Embryonic facial prominence (tissue), 1 donor: ENCODE data around the gene IRAK3.
"Not testable (repeated sequence)": the region's sequence is repeated elsewhere in the genome, so short reads cannot be mapped to it uniquely, and the experiment has no call there.

Experiments
- DNase-seq: peaks from one replicate; pipeline ENCODE4 v3.0.0-alpha.2; 2016; ENCODE audit errors: extremely low spot score

IRAK3 gene

DNA sequence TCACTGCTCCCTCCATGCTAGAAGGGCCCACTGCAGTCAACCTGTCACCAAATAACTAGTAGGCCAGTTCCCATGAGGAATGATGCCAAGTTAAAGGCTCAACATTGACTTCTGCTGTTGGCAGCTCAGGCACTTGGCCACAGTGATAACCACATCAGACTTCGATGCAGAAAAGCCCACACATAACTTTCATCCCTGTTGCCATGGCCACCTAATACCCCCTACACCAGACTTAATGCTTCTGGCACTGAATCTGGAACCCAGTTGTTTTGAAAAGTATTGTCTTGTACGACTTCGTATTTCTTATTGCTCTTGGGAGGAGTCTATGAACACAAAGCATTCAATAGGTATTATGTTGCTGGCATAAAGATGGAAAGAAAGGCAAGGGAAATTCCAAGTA is 69.0 kb downstream of the IRAK3 start:
- no peak for DNase-seq

DNA sequence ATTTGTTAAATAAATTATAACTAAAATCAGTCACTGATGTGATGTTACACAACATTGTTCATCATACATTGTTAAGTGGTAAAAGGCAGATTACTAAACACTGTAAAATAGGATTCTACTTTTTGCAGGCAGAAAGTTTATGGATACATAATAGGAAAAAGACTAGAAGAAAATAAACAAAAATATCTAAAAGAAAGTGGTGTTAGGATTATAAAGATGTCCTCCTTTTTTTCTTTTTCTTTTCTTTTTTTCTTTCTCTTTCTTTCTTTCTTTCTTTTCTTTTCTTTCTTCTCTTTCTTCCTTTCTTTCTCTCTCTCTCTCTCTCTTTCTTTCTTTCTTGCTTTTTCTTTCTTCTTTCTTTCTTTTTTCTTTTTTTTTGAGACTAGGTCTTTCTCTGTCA is 73.7 kb downstream of the IRAK3 start:
- no peak for DNase-seq

DNA sequence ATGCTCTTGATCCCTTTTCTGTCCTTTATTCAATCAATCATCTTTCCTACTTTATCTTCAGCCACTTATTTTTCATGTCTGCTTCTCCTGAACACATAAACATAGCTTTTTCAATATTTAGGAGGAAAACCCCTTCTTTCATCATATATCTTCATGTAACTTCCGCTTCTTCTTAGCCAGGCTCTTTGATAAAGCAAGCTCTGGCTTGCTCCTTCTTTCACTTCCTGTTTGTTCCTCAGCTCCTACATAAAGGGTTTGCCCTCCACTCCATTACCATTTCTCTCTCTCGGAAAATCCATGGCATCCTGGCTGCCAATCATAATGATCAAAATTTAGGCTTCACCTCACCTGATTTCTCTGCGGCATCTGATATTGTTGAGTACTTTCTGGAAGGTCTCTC is 79.5 kb downstream of the IRAK3 start:
- no peak for DNase-seq

DNA sequence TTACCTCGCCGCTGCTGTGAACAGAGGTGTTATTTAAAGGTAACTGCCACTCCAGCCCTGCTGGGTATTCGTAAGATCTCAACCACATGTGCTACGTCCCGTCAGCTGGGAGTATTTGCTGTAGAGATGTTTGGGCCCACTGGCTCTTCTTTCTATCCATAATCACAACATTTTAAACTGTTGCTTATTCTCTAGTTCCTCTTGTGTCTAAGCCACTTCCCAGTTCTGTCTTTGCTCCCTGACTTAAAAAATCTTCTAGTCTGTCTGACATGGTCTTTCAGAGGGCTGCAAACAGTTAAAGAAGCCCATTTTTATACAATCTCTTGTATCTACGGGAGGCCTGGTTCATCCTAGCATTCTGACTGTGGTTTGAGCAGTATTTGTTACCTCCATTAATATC is 80.1 kb downstream of the IRAK3 start:
- no peak for DNase-seq

DNA sequence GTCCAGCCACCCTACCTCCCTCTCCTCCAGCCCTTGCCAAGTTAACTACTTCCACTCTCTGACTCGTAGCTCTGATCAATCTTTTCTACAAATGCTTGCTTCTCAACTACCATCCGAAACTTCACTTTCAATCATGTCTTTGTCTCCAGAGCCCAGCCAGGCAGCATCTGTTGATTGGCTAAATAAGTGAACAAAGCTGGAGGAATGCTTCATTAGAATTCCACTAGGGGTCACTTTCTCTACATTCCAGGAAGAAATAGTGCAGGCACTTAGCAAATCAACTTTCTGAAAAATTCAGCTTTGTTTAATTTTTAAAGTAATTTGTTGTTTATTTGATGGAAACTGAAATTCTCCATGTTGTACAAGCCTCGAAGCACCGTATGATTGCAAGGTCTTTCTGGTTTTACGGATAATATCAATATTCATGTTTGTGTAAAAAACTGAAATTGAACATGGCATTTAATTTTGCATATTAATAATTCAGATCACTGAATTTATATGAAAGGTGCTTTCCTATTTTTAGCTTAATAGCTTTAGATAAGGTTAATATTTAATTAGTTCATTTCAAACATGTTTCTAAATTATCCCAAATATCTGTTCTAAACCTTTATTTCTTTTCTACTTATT is 80.9 kb downstream of the IRAK3 start:
- DNase-seq = peak; percentile 33

DNA sequence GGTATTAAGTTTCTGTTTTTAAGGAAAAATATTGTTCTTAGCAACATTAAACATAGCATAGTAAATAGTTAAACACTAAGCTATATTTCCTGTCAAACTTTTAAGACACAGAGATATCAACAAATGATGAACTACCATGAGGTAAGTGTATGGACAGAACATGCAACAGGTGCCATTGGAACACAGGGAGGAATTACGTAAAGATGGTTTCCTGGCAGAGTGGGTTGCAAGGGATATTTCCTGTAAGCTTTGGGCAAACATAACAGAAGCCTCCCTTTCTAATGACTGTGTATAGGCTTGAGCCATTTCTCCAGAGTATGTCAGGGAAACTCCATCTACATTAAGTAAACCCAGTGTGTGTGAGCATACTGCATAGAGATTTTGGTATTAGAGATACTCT is 81.6 kb downstream of the IRAK3 start:
- no peak for DNase-seq

DNA sequence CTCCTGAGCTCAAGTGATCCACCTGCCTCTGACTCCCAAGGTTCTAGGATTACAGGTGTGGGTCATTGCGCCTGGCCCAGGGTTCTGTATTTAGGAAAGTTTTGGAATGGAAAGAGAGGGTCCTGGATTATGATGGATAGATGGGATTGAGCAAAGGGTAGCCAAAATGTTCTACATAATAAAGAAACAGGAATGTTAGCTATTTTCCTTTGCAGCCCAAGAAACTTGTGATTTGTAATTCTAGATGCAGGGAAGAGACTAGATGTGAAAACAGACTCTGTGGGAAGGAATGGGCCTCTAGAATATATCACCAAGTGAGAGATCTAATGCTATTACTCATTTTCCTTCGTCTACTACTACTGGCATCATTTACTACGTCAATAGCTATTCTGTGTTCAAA is 83.6 kb downstream of the IRAK3 start:
- no peak for DNase-seq

DNA sequence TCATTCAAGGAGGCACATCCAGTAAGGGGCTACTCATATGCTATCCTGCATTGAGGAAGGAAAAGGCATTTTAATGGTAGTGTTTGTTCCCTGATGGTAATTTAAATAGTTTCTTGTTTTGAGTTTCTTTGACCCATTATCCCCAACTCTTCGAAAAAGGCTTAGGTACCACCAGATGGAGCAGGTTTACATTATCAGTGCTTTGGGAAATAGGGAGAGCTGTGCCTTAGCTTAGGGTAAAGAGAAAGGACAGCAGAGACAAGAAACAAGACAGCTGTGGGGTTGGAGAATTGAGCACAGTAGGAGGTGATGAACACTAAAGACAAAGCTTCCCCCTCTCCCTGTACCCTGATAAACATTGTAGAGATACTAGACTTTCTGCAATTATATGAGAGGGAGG is 84.1 kb downstream of the IRAK3 start:
- DNase-seq = no peak

DNA sequence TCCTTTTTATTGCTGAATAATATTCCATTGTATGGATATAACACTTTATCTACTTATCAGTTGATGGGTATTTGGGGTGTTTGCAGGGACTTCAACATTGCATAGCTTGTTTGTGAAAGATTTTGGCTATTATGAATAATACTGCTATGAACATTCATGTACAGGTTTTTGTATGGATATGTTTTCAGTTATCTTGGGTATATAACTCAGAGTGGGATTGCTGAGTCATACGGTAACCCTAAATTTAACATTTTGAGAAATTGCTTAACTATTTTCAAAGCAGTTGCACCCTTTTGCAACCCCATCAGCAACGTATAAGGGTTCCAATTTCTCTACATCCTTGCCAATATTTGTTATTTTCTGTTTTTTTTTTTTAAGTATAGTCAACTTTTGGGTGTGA is 86.0 kb downstream of the IRAK3 start:
- no peak for DNase-seq

DNA sequence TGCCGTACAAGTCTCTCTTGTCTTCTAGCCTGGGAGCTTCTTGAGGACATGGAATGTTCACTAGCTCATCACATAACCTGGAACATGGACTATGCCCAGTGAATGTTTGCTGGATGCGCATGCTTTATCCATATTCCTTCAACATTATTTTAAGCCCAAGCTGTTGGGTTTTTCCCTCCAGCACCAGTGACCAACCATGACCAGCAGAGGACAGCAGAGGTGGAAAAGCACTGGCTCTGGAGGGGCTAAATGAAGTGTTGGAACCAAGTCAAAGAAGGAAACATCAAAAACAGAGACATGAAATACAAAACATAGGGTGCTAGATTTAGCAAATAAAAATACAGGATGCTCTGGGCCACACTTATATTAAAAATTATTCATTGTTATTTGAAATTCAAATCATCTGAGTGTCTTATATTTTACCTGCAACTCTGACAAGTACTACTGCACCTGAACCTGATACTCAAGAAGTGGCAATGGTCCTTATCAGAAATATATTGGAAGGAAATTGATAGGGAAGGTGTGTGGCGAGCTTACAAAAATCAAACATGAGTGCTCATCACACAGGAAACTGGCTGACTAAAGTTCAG is 90.2 kb downstream of the IRAK3 start:
- DNase-seq = no peak

DNA sequence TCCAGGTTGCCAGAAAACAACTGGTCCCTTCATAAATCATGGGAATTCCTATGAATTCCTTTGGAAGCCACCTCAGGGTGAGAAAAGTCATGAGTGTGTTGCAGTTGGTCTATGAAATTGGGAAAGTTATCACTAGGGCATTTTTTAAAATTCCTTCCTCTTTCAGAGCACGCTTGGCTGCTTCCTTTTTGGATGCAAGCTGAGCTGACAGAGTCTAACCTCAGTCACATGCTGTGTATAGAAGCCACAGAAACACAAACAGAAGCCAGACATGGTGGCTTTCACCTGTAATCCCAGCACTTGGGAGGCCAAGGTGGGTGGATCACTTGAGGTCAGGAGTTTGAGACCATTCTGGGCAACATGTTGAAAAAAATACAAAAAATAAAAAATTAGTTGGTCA is 91.5 kb downstream of the IRAK3 start:
- no peak for DNase-seq

DNA sequence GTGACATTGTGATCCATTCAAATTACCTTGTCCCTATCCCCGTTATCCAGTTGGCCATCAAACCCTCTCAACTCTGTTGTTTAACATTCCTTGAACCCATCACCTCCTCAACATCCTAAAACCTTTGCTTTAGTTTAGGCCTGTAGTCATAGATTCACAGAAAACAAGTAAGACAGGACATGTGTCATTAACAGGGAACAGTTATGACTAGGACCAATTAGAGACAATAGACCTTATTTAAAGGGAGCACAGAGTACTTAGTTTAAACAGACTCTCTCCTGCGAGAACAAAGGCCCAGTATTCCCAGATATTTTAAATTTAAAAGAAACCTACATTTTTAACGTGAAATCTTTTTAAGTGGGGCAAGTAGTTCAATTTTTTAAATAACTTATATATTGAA is 93.2 kb downstream of the IRAK3 start:
- DNase-seq = no peak

DNA sequence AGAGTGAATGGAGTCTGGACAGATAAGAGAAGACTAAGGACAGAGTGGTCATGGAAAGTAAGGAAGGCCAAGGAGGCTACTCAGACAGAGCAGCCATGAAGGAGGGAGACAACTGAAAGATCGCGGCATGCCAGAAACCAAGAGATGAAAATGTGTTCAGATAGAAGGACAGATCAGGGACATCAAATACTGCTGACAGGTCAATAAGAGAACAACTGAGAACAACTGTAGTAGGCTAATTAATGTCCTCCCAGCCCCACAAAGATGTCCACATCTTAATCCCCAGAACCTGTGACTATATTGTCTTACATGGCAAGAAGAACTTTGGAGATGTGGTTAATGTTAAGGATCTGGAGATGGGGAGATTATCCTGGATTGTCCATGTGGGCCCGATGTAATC is 98.3 kb downstream of the IRAK3 start:
- no peak for DNase-seq

DNA sequence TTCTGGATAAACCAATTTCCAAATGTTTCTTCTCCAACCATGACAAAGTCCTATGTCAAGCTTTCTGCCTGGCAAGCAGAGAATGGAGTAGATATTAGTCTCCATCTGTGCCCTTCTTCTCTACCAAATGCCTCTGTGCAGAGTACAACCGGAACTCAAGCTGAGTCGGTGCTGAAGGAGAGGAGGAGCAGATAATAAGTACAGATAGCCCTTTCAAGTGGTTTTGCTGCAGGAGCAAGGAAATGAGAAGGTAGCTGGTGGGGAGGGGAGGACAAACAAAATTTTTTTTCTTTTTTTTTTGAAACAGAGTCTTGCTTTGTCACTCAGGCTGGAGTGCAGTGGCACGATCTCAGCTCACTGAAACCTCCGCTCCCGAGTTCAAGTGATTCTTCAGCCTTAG is 99.1 kb downstream of the IRAK3 start:
- no peak for DNase-seq

DNA sequence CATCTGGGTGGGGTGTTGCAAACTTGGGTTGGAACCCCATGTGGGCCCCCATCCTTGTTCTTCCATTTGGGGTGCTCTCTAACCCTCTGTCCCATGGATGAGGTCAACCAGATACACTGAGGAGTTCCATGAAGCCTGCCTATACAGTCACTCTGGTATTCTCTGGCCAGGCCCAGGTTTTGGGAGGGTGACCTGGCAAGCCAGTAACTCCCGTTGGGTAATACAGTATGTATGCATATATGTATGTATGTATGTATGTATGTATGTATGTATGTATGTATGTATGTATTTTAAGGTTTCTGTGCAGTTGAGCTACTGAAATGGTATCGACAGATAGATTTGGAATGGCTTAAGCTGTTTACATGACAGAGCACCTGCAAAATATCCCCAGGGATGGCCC is 100.5 kb downstream of the IRAK3 start:
- DNase-seq = no peak

DNA sequence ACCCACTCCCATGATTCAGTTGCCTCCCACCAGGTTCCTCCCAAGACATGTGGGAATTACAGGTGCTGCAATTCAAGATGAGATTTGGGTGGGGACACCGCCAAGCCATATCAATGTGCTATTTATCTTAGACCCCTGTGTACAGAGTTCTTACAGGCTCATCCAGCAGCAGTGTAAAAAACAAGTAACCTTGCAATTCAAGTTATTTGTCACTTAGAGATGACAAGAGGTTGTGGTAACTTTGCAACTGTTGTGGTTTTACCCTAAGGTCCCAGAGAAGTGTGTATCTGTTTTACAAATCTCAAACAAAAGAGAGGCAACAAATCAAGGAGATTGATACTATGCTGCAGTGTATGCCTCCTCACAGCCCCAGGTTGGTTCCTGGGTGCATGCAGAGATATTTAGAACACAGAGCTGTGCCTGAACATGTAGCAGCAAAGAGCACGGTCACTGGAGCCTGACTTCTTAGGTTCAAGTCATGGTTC is 101.7 kb downstream of the IRAK3 start:
- no peak for DNase-seq

DNA sequence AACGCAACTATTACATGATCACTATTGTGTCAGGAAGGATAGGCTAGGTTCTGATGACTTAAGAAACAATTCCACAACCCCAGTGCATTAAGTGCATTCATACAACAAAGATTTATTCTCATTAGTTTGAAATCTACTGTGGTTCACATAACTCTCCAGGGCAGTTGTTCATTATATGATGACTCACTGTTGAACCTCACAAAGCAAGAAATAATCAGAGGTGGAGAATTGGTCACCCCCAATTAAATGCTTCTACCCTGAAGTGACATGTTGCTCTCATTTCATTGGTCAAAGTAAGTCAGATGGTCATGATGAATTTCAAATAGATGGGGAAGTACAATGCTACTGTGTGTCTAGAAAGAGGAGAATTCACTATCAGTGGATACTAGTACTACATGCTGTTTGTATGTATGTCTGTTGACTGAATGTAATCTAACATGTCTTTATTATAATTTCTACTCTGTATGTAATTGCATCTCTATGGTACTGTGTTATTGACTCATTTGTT is 107.2 kb downstream of the IRAK3 start:
- no peak for DNase-seq

DNA sequence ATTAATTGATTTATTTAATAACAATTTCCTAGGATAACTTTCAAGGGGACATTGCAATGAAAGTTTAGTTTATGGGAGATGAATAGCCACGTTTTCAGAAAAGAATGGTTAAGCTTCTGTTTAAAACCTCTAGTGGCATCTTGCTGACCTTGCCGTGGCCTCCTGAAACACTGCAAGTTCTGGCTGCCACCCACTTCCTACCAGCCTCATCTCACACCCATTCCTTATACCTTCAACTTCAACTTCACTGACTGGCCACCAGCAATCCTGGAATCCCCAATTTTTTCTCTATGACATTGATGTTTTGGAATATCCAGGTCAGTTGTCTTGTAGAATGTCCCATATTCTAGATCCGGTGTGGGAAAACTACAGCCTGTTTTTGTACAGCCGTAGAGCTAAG is 108.1 kb downstream of the IRAK3 start:
- no peak for DNase-seq

DNA sequence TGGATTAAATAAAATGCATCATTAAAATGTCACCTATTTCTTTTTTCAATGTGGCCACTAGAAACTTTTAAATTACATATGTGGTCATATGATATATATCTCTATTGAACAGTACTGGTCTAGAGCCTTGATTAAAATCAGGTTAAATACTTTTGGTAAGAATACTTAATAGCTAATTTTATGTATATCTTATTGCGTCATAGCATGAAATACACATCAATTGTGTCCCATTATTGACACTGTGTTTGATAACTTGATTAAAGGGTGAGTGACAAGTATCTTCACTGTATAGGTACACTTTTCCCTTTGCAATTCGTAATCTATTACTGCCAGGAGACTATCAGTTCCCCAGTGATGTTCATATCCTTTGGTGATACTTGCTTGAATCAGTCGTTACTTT is 108.9 kb downstream of the IRAK3 start:
- DNase-seq = no peak

DNA sequence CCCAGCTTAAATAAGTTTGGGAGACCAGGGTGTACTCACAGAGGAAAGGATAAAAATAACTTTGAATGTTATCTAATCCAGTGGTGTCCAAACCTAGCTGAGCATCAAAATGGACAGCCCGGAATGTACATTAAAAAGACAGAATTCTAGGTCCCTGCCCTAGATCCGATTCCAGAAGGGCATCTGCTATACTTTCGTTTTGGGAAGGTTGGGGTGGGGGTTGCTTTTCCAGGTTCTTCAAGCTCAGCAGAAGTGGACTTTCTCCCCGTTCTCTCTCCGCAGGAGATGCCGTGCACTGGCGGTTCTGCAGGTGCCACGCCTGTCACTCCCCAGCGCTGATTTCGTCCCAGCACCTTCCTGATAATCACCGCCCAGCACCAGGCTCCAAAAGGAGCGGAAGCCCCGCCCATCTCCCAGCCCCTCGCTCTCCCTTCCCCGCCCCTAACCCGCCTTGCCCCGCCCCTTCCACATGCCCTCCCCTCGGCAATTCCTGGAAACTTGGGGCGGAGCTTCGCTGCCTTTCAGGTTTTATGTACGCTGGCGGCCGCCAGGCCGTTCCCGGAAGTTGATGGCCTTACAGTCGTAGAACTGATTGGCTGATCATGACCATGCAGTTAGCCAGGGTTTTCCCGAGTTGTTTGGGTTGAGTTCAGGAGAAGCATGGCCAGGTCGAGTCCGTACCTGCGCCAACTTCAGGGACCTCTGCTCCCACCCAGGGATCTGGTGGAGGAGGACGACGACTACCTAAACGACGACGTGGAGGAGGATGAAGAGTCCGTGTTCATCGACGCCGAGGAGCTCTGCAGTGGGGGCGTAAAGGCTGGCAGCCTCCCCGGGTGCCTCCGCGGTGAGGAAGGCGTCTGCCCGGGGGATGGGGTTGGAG is 113.2 kb downstream of the IRAK3 start, which contains the start of gene HELB:
TSS of gene HELB (plus strand) at position 550 of the 883 bp plus-strand sequence. CDS start at position 661, 111 bp downstream.
- peak; percentile 92 for DNase-seq

DNA sequence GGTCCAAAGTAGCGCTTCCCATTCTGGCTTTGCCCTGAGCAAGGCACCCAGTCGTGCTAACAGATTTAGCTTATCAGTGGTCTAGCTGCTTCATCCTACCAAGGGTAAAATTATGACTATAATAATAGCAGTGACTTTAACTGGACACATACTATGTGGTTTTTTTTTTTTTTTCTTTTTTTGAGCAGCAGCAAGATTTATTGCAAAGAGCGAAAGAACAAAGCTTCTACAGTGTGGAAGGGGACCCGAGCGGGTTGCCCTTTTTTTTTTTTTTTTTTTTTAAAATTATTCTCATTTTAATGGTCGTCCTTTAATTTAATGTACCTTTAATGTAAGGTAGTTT is 113.8 kb downstream of the IRAK3 start:
- DNase-seq = no peak

DNA sequence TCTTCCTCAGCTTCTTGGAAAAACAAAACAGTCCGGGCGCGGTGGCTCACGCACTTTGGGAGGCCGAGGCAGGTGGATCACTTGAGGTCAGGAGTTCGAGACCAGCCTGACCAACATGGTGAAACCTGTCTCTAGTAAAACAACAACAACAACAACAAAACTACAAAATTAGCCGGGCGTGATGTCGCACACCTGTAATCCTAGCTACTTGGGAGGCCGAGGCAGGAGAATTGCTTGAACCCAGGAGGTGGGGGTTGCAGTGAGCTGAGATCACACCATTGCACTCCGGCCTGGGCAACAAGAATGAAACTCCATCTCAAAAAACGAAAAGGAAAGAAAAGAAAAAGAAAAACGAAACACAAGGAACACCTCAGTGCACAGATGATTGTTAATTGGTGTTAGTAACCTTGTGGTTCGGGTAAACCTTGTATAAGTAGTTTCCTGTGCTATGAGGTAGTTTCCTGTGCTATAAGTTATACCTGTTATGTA is 114.3 kb downstream of the IRAK3 start:
- DNase-seq = not testable (repeated sequence)
